K562 (cell line): ENCODE results near the gene ZDHHC24. TPM values are rescaled to one million over a fixed set of nuclear protein-coding genes. Genes with fewer than 3 reads are reported as not detected.

Experiments
- CC2D1A ChIP-seq: fragments of 450-650 bp; IDR thresholded peaks from 2 replicates; pipeline ENCODE4 v1.6.1; 2017; ENCODE audit warnings: mild to moderate bottlenecking
- GATAD2A ChIP-seq: fragments of 450-650 bp; IDR thresholded peaks from 2 replicates; pipeline ENCODE4 v1.6.1; 2017
- GTF2A2 ChIP-seq: IDR thresholded peaks from 2 replicates; pipeline ENCODE4 v1.6.1; 2016; ENCODE audit warnings: mild to moderate bottlenecking, missing genetic modification characterization, missing compliant biosample characterization
- MLLT1 ChIP-seq, 2 experiments: fragments of 450-650 bp; IDR thresholded peaks; 2 replicates each; pipeline ENCODE4 v1.6.1; 2016
- NFYB ChIP-seq: IDR thresholded peaks from 2 replicates; pipeline ENCODE4 v1.6.1; 2011; ENCODE audit warnings: mild to moderate bottlenecking, moderate library complexity; ENCODE audit not compliant: insufficient read length; ENCODE audit errors: extremely low read depth
- TAF9B ChIP-seq: fragments of 450-650 bp; IDR thresholded peaks from 2 replicates; pipeline ENCODE4 v1.6.1; 2018; ENCODE audit warnings: mild to moderate bottlenecking; ENCODE audit not compliant: partially characterized antibody
- ZBTB40 ChIP-seq, 2 experiments: fragments of 450-650 bp in 1 of 2; sonication (generic) in 1 of 2; formaldehyde crosslinking in 1 of 2; IDR thresholded peaks; 2 replicates each; pipeline versions ENCODE4 v1.7.1 to v1.9.0; 2016 to 2022; ENCODE audit warnings: inconsistent platforms in 1 of 2, mild to moderate bottlenecking in 1 of 2, missing genetic modification reagents in 1 of 2
- polyA plus RNA-seq, 8 experiments: library from polyadenylated mRNA; depleted of rRNA in 4 of 8; stranded (reverse) in 5 of 8; unstranded in 3 of 8; fragments of >200 nt; fragmentation: Nextera tagmentation in 2 of 8; fragmentation: Illumina TruSeq in 1 of 8; extraction: Ambion mirVana in 2 of 8; extraction: Trizol in 1 of 8; gene quantifications; 2 replicates each; pipeline versions ENCODE4 v1.2.1 to v1.2.3, GENCODE V29; 2011 to 2014; ENCODE audit warnings: inconsistent platforms in 1 of 8, missing spikeins in 1 of 8
- total RNA-seq, 7 experiments: library from RNA; depleted of rRNA in 6 of 7; stranded (reverse); fragments of >200 nt in 6 of 7; fragmentation: Illumina TruSeq in 2 of 7; extraction: Trizol in 2 of 7; gene quantifications; 2 replicates each; pipeline versions ENCODE4 v1.2.1 to v1.2.3, GENCODE V29; 2011 to 2021; ENCODE audit warnings: low replicate concordance in 1 of 7
- TF ChIP-seq, protein P1 (sequence below), 2 experiments: fragments of 250-450 bp in 1 of 2; fragments of 450-650 bp in 1 of 2; sonication (Bioruptor Pico) in 1 of 2; IDR thresholded peaks; 2 replicates each; pipeline versions ENCODE4 v1.6.1 to v1.8.0; 2016 to 2021; ENCODE audit warnings: mild to moderate bottlenecking in 2 of 2, moderate library complexity in 2 of 2, missing compliant biosample characterization in 1 of 2, missing genetic modification characterization in 1 of 2
- TF ChIP-seq, protein P2 (sequence below): sonication (generic); formaldehyde crosslinking; IDR thresholded peaks from 2 replicates; pipeline ENCODE4 v1.8.0; 2022; ENCODE audit warnings: missing genetic modification reagents, mild to moderate bottlenecking, moderate library complexity, borderline replicate concordance
- TF ChIP-seq, protein P3 (sequence below): sonication (generic); IDR thresholded peaks from 2 replicates; pipeline ENCODE4 v1.6.1; 2016
- TF ChIP-seq, protein P4 (sequence below), 2 experiments: fragments of 450-650 bp; conservative IDR thresholded peaks; 2 replicates each; pipeline ENCODE4 v1.6.1; 2017; ENCODE audit warnings: mild to moderate bottlenecking in 2 of 2, moderate library complexity in 2 of 2

The ZDHHC24 gene
- total and polyA plus RNA-seq, 9 of the 15 experiments (the other 6 are each of a cell fraction or from before 2014, with no cell fraction given): 0.45 to 11.2 (median 2.7) TPM

GRCh38 chr11:66545701-66546367 lies at the start of gene ZDHHC24 (continued):
- TF ChIP-seq ZBTB40 (IDR thresholded peaks at IDR 0.05): peak; percentile 16; the same call in 1 of the 2 replicates
- no peak for TF ChIP-seq ZBTB40 (CRISPR knock-in tag; IDR thresholded peaks at IDR 0.05)
- TF ChIP-seq TAF9B: no peak
- TF ChIP-seq, protein P1, sequence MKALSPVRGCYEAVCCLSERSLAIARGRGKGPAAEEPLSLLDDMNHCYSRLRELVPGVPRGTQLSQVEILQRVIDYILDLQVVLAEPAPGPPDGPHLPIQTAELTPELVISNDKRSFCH (CRISPR knock-in tag; IDR thresholded peaks at IDR 0.05): no peak
- TF ChIP-seq, protein P1 (tag; IDR thresholded peaks at IDR 0.05): peak; percentile 73
- TF ChIP-seq GATAD2A: 0 out of 2 replicates have a peak, but pooled peaks have one; percentile 24
- no peak for TF ChIP-seq CC2D1A
- no peak for TF ChIP-seq MLLT1 (IDR thresholded peaks at IDR 0.05)
- TF ChIP-seq, protein P2, sequence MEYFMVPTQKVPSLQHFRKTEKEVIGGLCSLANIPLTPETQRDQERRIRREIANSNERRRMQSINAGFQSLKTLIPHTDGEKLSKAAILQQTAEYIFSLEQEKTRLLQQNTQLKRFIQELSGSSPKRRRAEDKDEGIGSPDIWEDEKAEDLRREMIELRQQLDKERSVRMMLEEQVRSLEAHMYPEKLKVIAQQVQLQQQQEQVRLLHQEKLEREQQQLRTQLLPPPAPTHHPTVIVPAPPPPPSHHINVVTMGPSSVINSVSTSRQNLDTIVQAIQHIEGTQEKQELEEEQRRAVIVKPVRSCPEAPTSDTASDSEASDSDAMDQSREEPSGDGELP (CRISPR knock-in tag): peak; percentile 97
- no peak for TF ChIP-seq GTF2A2 (tag)
- TF ChIP-seq, protein P3, sequence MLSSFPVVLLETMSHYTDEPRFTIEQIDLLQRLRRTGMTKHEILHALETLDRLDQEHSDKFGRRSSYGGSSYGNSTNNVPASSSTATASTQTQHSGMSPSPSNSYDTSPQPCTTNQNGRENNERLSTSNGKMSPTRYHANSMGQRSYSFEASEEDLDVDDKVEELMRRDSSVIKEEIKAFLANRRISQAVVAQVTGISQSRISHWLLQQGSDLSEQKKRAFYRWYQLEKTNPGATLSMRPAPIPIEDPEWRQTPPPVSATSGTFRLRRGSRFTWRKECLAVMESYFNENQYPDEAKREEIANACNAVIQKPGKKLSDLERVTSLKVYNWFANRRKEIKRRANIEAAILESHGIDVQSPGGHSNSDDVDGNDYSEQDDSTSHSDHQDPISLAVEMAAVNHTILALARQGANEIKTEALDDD: no peak
- TF ChIP-seq NFYB: peak; percentile 67
- TF ChIP-seq, protein P4, sequence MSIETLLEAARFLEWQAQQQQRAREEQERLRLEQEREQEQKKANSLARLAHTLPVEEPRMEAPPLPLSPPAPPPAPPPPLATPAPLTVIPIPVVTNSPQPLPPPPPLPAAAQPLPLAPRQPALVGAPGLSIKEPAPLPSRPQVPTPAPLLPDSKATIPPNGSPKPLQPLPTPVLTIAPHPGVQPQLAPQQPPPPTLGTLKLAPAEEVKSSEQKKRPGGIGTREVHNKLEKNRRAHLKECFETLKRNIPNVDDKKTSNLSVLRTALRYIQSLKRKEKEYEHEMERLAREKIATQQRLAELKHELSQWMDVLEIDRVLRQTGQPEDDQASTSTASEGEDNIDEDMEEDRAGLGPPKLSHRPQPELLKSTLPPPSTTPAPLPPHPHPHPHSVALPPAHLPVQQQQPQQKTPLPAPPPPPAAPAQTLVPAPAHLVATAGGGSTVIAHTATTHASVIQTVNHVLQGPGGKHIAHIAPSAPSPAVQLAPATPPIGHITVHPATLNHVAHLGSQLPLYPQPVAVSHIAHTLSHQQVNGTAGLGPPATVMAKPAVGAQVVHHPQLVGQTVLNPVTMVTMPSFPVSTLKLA (conservative IDR thresholded peaks at IDR 0.05): peak; percentile 83 to 94
